ENCODE data around the gene CEP250. TPM values are rescaled to one million over a fixed set of nuclear protein-coding genes. Genes with fewer than 3 reads are reported as not detected.

Gene CEP250
- total RNA-seq, 1 experiment from 2014 or later = 42.3 TPM

DNA sequence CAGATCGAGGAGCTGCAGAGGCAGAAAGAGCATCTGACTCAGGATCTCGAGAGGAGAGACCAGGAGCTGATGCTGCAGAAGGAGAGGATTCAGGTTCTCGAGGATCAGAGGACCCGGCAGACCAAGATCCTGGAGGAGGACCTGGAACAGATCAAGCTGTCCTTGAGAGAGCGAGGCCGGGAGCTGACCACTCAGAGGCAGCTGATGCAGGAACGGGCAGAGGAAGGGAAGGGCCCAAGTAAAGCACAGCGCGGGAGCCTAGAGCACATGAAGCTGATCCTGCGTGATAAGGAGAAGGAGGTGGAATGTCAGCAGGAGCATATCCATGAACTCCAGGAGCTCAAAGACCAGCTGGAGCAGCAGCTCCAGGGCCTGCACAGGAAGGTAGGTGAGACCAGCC, 47.9 kb downstream of the CEP250 start:
- no peaks in the 10 kb centered on the region for H3K9me3 ChIP-seq (ENCODE audit: control insufficient read depth in 1 of 2, insufficient read depth in 1 of 2, low read depth in 1 of 2, low read length in 2 of 2)
- POLR2A ChIA-PET = no interaction called here
- RAD21 ChIA-PET (ENCODE audit: low non-redundant PET in 1 of 2, low total read pairs in 2 of 2, uncharacterized antibody in 2 of 2, unreplicated experiment in 2 of 2) = no interaction called here
- TF ChIP-seq FOSL1 (IDR thresholded peaks at IDR 0.05; ENCODE audit: low read depth) = no peak
- no peak for TF ChIP-seq TCF7L2 (IDR thresholded peaks at IDR 0.05; ENCODE audit: borderline replicate concordance, extremely low read depth, insufficient read depth, insufficient read length)
- no peak for TF ChIP-seq SP1 (IDR thresholded peaks at IDR 0.05; ENCODE audit: low read depth)
- TF ChIP-seq ELF1 (IDR thresholded peaks at IDR 0.05; ENCODE audit: borderline replicate concordance, low read depth) = no peak
- no peak for TF ChIP-seq SRF (IDR thresholded peaks at IDR 0.05; ENCODE audit: low read depth)
- no peak for TF ChIP-seq JUND (IDR thresholded peaks at IDR 0.05)
- no peak for TF ChIP-seq ZFX (IDR thresholded peaks at IDR 0.05)
- no peak for TF ChIP-seq ZNF274 (IDR thresholded peaks at IDR 0.05; ENCODE audit: low read depth, low read length)
- TF ChIP-seq CTCF (IDR thresholded peaks at IDR 0.05 in 2 of 3, conservative IDR thresholded peaks at IDR 0.05 in 1 of 3; ENCODE audit: borderline replicate concordance in 1 of 3, insufficient read depth in 1 of 3, low read depth in 2 of 3, low read length in 2 of 3) = no peak
- TF ChIP-seq EGR1 (IDR thresholded peaks at IDR 0.05; ENCODE audit: low read depth) = no peak
- TF ChIP-seq RAD21 (IDR thresholded peaks at IDR 0.05; ENCODE audit: low read depth) = no peak
- no peak for TF ChIP-seq POLR2A (IDR thresholded peaks at IDR 0.05; ENCODE audit: borderline replicate concordance, extremely low read depth, insufficient read depth, insufficient read length)
- TF ChIP-seq, protein P1, sequence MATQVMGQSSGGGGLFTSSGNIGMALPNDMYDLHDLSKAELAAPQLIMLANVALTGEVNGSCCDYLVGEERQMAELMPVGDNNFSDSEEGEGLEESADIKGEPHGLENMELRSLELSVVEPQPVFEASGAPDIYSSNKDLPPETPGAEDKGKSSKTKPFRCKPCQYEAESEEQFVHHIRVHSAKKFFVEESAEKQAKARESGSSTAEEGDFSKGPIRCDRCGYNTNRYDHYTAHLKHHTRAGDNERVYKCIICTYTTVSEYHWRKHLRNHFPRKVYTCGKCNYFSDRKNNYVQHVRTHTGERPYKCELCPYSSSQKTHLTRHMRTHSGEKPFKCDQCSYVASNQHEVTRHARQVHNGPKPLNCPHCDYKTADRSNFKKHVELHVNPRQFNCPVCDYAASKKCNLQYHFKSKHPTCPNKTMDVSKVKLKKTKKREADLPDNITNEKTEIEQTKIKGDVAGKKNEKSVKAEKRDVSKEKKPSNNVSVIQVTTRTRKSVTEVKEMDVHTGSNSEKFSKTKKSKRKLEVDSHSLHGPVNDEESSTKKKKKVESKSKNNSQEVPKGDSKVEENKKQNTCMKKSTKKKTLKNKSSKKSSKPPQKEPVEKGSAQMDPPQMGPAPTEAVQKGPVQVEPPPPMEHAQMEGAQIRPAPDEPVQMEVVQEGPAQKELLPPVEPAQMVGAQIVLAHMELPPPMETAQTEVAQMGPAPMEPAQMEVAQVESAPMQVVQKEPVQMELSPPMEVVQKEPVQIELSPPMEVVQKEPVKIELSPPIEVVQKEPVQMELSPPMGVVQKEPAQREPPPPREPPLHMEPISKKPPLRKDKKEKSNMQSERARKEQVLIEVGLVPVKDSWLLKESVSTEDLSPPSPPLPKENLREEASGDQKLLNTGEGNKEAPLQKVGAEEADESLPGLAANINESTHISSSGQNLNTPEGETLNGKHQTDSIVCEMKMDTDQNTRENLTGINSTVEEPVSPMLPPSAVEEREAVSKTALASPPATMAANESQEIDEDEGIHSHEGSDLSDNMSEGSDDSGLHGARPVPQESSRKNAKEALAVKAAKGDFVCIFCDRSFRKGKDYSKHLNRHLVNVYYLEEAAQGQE (IDR thresholded peaks at IDR 0.05; ENCODE audit: low read depth) = no peak
- TF ChIP-seq MAX (IDR thresholded peaks at IDR 0.05) = no peak
- no peak for TF ChIP-seq ATF3 (IDR thresholded peaks at IDR 0.05)
- TF ChIP-seq EZH2 (IDR thresholded peaks at IDR 0.05) = no peak
- TF ChIP-seq, protein P2, sequence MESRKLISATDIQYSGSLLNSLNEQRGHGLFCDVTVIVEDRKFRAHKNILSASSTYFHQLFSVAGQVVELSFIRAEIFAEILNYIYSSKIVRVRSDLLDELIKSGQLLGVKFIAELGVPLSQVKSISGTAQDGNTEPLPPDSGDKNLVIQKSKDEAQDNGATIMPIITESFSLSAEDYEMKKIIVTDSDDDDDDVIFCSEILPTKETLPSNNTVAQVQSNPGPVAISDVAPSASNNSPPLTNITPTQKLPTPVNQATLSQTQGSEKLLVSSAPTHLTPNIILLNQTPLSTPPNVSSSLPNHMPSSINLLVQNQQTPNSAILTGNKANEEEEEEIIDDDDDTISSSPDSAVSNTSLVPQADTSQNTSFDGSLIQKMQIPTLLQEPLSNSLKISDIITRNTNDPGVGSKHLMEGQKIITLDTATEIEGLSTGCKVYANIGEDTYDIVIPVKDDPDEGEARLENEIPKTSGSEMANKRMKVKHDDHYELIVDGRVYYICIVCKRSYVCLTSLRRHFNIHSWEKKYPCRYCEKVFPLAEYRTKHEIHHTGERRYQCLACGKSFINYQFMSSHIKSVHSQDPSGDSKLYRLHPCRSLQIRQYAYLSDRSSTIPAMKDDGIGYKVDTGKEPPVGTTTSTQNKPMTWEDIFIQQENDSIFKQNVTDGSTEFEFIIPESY (IDR thresholded peaks at IDR 0.05; ENCODE audit: extremely low read depth, insufficient replicate concordance, low read length) = no peak
- no peak for TF ChIP-seq SIN3A (IDR thresholded peaks at IDR 0.05; ENCODE audit: low read depth)
- H3K9ac ChIP-seq (ENCODE audit: low read length) = no peak overlapping the region
- no peak overlapping the region for H3K4me2 ChIP-seq (ENCODE audit: low read length)
- BruUV-seq (replicated peaks) = no TSS peak
- ATAC-seq (no peak), DNase-seq (ENCODE audit: low read depth, low spot score) (no peak)
- peaks cover 15 to 34% of the 10 kb centered on the region in 2 experiments; a peak in 3 of 4 replicates for H3K36me3 ChIP-seq (ENCODE audit: control insufficient read depth in 1 of 2, insufficient read depth in 2 of 2, low read length in 2 of 2)
- H2AFZ ChIP-seq (ENCODE audit: low read depth, low read length, poor library complexity, severe bottlenecking) = no peak overlapping the region
- no peaks in the 10 kb centered on the region for H3K27me3 ChIP-seq (ENCODE audit: insufficient read depth, low read length)
- peaks cover 0 to 14% of the 10 kb centered on the region in 2 experiments; a peak in 2 of 4 replicates for H3K4me1 ChIP-seq (ENCODE audit: control insufficient read depth in 1 of 2, insufficient read depth in 2 of 2, low read length in 2 of 2)
- H4K20me1 ChIP-seq (ENCODE audit: insufficient read depth) = no peaks in the 10 kb centered on the region
- H3K4me3 ChIP-seq (replicated peaks in 1 of 2; ENCODE audit: low read depth in 1 of 2, low read length in 2 of 2) = no peak overlapping the region
- H3K9me2 ChIP-seq (ENCODE audit: insufficient read depth) = no peaks in the 10 kb centered on the region
- no peaks in the 10 kb centered on the region for H3K79me2 ChIP-seq (ENCODE audit: insufficient read depth, low read length)
- CTCF ChIA-PET = interaction anchor here (1.1 kb wide), 1 partner anchor 56 kb away, joined by 3 read pairs; no protein-coding TSS in a partner anchor
- H3K27ac ChIP-seq (ENCODE audit: low read depth, low read length) = no peak overlapping the region
- intact Hi-C loops (cut with micrococcal nuclease) = no loop called here

Measured in HCT116 (cell line).